Type B pancreatic cell (in vitro differentiated cells): Measurements from ENCODE around the gene CBARP. TPM values are rescaled to one million over a fixed set of nuclear protein-coding genes. Genes with fewer than 3 reads are reported as not detected.

ENCODE experiments used
- DNase-seq: peaks from one replicate; pipeline ENCODE4 v3.0.0; 2021; ENCODE audit warnings: mixed read lengths; ENCODE audit not compliant: unreplicated experiment; ENCODE audit errors: extremely low spot score
- H3K27ac Mint-ChIP-seq: 2 replicates; pipeline ENCODE4 v1.8.0; 2021; ENCODE audit warnings: mild to moderate bottlenecking, mixed read lengths
- H3K27me3 Mint-ChIP-seq: 2 replicates; pipeline ENCODE4 v1.8.0; 2021; ENCODE audit warnings: mixed read lengths
- H3K36me3 Mint-ChIP-seq: 2 replicates; pipeline ENCODE4 v1.8.0; 2021; ENCODE audit warnings: mixed read lengths
- H3K4me1 Mint-ChIP-seq: one replicate; pipeline ENCODE4 v1.8.0; 2021; ENCODE audit warnings: mixed read lengths; ENCODE audit not compliant: unreplicated experiment
- H3K4me3 Mint-ChIP-seq: 2 replicates; pipeline ENCODE4 v1.8.0; 2021; ENCODE audit warnings: mild to moderate bottlenecking, mixed read lengths
- H3K9me3 Mint-ChIP-seq: 2 replicates; pipeline ENCODE4 v1.8.0; 2021; ENCODE audit warnings: mixed read lengths
- CTCF ChIP-seq: fragments of 200-600 bp; sonication (generic); conservative IDR thresholded peaks from 2 replicates; pipeline ENCODE4 v1.5.0; 2021; ENCODE audit warnings: antibody characterized with exemption, mild to moderate bottlenecking
- total RNA-seq: library from RNA; stranded (reverse); gene quantifications from 2 replicates; pipeline ENCODE4 v1.2.1, GENCODE V29; 2021; ENCODE audit warnings: low replicate concordance

The CBARP gene
- total RNA-seq, 1 donor from 2014 or later, result 10.8 TPM

- Mint-ChIP-seq H3K27ac (no peak overlapping the region), H3K9me3 (no peaks in the 10 kb centered on the region), H3K4me3 (no peak overlapping the region), H3K27me3 (no peaks in the 10 kb centered on the region), H3K4me1 (no peaks in the 10 kb centered on the region), H3K36me3 (no peaks in the 10 kb centered on the region)
- TF ChIP-seq CTCF, result peak; percentile 75
- DNase-seq, result no peak
Measured at GRCh38 chr19:1220976-1221903, 16.6 kb downstream of the CBARP start.

GRCh38 chr19:1220477-1220930 is 17.3 kb downstream of the CBARP start:
- Mint-ChIP-seq H3K27me3 (no peaks in the 10 kb centered on the region), H3K36me3 (no peaks in the 10 kb centered on the region), H3K4me1 (no peaks in the 10 kb centered on the region), H3K4me3 (no peak overlapping the region), H3K9me3 (no peaks in the 10 kb centered on the region), H3K27ac (no peak overlapping the region)
- no peak for DNase-seq
- TF ChIP-seq CTCF, result peak; percentile 20

GRCh38 chr19:1219786-1220476 is 17.9 kb downstream of the CBARP start:
- no peak overlapping the region for H3K4me3 Mint-ChIP-seq
- TF ChIP-seq CTCF, result no peak
- H3K27ac Mint-ChIP-seq, result no peak overlapping the region
- no peaks in the 10 kb centered on the region for H3K4me1 Mint-ChIP-seq
- no peak for DNase-seq
- no peaks in the 10 kb centered on the region for H3K36me3 Mint-ChIP-seq
- no peaks in the 10 kb centered on the region for H3K27me3 Mint-ChIP-seq
- H3K9me3 Mint-ChIP-seq, result no peaks in the 10 kb centered on the region

GRCh38 chr19:1218751-1219567 is 18.8 kb downstream of the CBARP start:
- H3K36me3 Mint-ChIP-seq, result no peaks in the 10 kb centered on the region

More at GRCh38 chr19:1218751-1219567, 18.8 kb downstream of the CBARP start:
- peaks cover 4% of the 10 kb centered on the region for H3K4me1 Mint-ChIP-seq
- no peak for TF ChIP-seq CTCF
- H3K9me3 Mint-ChIP-seq, result no peaks in the 10 kb centered on the region
- DNase-seq, result no peak
- no peak overlapping the region for H3K4me3 Mint-ChIP-seq
- no peak overlapping the region for H3K27ac Mint-ChIP-seq
- no peaks in the 10 kb centered on the region for H3K27me3 Mint-ChIP-seq
